ENCODE results near the gene TCF4.

The TCF4 gene

DNA sequence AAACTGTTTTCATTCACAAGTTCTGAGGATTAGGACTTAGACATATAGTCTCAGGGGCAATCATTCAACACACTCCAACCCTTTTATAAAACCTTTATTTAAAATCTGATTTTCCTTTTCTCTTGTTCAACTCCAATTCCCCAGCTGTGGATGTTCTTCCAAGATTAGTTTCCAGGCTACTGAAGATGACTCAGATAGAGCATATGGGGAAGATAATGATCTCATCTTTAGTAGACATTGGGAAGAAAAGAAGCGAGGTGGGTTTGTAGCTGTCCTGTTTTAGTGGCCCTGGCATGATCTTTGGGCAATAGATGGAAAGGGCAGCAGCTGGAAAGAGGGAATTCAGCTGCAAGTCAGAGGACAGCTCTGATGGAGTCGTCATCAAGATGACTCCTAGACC, 381.1 kb downstream of the TCF4 start:
- DNase-seq (ENCODE audit: low read depth in 4 of 4, low spot score in 1 of 4): no peak

DNA sequence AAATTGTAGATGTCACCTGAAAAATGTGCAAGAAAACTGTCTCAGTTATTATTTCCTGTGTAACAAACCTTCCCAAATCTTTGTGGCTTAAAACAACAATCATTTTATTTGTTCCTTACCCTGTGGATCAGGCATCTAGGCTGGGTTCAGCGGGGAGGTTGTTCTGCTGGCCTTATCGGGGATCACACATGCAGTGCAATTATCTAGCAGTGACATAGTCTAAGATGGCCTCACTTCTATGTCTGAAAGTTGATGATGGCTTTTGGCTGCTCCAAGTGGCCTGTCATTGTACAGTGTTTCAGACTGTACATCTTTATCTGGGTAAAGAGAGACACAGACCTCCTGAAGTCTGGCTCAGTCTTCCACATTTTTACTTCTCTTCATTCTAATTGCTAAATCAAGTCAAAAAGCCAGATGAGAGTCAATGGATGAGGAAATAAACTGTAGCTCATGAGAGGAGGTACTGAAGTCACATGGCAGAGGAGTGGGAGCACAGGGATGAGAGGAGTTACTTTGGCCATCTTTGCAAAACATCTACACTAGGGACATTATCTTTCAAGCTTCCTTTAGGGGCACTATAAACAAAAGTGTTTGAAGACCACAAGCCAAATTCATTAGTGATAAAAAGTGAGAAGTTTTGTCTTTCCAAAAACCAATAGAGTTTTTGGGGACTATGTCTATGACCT, 385.6 kb downstream of the TCF4 start:
- DNase-seq (ENCODE audit: low read depth in 4 of 4, low spot score in 1 of 4): no peak

DNA sequence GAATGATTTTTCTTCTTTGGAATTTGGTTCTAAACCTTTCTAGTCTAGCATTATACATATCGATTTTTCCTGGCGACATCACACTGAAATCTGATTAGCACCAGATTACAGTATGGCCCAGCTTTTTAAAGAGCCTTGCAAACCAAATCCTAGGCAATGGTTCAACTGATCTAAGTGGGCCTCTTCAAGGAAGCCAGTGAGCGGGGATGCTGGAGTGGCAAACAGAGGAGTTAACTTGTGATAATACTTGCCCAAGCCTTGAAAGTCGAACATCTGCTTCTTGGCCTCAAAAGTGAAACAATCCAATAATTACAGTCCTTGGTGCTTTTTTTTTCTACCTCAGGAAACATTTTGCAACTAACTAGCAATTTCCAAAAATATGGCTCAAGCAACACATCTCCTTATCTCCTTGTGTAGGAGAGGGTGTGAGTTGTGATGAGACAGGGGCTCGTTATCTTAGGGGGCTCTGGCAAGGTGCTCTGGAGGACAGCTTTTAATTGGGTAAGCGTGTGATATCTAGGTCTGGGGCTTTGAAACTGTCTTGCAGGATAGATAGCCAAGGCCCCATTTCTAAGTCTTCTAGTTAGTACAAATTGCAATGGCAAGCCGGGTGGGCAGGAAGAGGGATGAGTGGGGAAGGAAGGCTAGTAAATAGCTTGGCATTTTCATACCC, 388.6 kb downstream of the TCF4 start:
- DNase-seq (ENCODE audit: low read depth in 4 of 4, low spot score in 1 of 4): no peak

DNA sequence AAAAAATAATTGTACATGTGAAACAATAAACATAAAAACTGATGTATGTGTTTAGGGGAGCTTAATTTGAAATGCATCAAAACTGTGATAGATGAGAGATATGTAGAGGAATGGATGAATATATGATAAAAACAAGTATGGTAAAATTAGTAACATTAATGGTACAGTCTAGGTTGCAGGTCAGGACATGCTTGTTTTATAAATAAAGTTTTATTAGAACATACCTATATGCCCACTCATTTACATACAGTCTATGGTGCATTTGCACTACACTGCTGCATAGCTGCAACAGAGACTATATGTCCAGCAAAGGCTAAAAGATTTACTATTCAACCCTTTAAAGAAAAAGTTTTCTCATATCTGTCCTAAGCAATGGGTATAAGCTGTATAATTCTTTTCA, 392.1 kb downstream of the TCF4 start:
- DNase-seq (ENCODE audit: low read depth in 4 of 4, low spot score in 1 of 4): no peak

DNA sequence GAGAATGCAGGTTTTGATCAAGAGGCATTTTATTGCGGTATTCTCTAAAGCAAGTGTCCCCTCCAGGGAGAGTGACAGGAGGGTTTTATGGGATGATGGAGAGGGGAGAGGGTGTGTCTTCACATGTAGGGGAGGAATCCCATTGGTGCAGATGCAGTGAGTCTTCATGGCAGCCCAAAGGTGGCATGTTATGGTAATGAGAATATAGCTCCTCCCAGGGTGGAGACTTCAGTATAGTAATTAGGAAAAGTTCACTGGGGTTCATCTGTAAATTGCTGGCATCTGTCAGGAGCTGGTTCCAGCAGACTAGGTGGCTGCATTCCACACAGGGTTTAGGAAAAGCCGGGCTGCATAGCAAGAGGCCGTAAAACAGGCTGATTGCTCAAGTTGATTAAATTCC, 398.0 kb downstream of the TCF4 start:
- no peak for DNase-seq (ENCODE audit: low read depth in 4 of 4, low spot score in 1 of 4)

DNA sequence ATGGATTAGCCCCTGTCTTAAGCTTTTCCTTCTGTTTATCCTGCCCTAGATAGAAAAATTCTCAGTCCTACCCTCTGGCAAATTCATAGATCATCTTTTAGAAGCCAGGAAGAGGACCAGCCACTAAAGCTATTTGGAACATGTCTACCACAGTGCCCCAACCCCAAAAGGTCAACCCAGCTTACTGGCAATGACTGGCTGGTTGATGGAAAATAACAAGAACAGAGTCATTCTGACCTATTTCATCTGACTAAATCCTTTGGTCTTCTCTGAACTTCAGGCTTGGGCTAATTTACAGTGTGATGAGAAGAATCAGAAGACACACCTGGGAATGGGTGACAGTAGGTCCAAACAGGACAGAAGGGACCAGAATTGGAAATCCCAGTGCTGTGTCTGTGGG, 401.4 kb downstream of the TCF4 start:
- DNase-seq (ENCODE audit: low read depth in 4 of 4, low spot score in 1 of 4): no peak

DNA sequence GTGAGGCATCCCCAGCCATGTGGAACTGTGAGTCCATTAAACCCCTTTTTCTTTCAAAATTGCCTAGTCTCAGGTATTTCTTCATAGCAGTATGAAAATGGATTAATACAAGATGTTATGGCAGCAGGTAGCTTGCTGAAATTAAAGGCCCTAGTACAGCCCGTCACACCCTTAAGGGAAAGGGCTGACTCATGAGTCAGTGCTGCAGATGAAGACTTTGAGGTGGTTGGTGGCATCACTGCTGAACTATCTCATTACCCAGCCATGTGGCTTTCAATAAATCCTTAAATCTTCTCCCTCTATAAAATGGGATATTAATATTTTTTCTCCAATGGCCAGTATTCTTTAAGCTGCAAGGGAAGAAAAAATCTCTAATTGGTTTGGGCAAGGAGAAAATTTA, 402.6 kb downstream of the TCF4 start:
- no peak for DNase-seq (ENCODE audit: low read depth in 4 of 4, low spot score in 1 of 4)

DNA sequence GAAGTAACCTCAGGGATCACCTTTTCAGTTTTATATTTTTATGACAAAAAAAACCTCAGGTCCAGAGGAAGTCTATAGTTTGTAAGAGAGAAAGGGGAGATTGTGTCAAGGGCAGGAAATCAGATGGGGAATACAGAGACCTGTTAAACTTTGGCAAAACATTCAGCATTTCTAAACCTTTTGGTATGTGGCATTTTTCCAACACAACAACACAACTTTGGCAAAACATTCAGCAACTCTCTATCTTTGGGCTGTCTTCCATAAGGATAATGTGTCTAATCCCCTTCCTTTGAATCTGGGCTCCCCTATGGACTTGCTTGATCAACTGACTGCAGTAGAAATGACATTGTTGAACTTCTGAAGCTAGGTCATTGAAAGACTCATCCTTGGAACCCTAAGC, 408.2 kb downstream of the TCF4 start:
- no peak for DNase-seq (ENCODE audit: low read depth in 4 of 4, low spot score in 1 of 4)

DNA sequence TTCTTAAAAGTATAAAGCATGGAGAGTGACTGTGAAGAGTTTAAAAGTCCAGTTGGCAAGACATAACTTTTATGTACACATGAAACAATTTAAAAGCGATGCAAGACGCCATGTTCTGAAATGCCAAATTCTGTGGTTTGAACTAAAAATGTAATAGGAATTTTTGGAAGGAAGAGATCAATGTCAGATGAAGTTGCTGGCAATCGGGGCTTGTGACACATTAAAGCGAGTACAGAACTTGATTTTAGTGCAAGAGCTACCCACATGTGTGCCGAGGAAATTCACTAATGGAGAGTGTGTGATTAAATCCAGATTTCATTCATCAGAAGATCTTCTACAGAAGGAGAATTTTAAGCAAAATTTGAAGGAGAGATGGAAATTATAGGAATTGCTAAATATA, 408.6 kb downstream of the TCF4 start:
- DNase-seq (ENCODE audit: low read depth in 4 of 4, low spot score in 1 of 4): no peak

DNA sequence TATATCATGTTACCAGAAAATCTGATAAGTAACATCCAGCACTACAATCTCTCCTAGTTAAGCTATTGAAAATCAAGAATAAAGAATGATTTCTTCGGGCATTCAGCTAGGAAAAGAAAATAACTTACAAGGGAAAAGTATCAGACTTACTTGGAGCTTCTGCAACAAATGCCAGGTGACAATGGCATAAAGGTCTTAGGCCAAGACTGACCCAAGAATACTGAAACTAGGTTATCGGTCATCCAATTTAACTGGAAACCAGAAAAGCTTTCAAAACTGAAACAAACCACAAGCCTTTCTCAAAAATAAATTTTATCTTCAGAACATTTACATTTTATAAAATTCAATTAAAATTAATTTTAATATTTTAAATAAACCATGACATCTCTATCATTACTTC, 414.7 kb downstream of the TCF4 start:
- no peak for DNase-seq (ENCODE audit: low read depth in 4 of 4, low spot score in 1 of 4)

Measured in stimulated activated CD4-positive, alpha-beta T cell treated with anti-CD3 and anti-CD28 coated beads, Interleukin-1b, Interleukin-23, amount 100 ng/mL, for 24 hours (primary cell).